GM12872 (cell line): Measurements from ENCODE around the gene MYH9.

Experiments
- CTCF ChIP-seq: IDR thresholded peaks from 3 replicates; pipeline ENCODE4 v1.5.1; 2011; ENCODE audit warnings: low read depth, mild to moderate bottlenecking, low read length, moderate library complexity; ENCODE audit not compliant: insufficient read depth

MYH9 gene

GRCh38 chr22:36358533-36359469 lies 29.0 kb downstream of the MYH9 start:
- TF ChIP-seq CTCF, result no peak

- TF ChIP-seq CTCF, result no peak
Measured at GRCh38 chr22:36356708-36357624, 30.8 kb downstream of the MYH9 start.

GRCh38 chr22:36355894-36356293 lies 31.9 kb downstream of the MYH9 start:
- no peak for TF ChIP-seq CTCF

- no peak for TF ChIP-seq CTCF
Measured at GRCh38 chr22:36355362-36355761, 32.4 kb downstream of the MYH9 start.

- TF ChIP-seq CTCF, result no peak
Measured at GRCh38 chr22:36352803-36353507, 34.8 kb downstream of the MYH9 start.

- no peak for TF ChIP-seq CTCF
Measured at GRCh38 chr22:36351921-36352802, 35.6 kb downstream of the MYH9 start.
